H1 (cell line): ENCODE data around the gene MCCC1. TPM values are rescaled to one million over a fixed set of nuclear protein-coding genes. Genes with fewer than 3 reads are reported as not detected.

Experiments
- CTCF ChIA-PET: fragments of 300-600 bp; sonication (Branson Sonifier 250); formaldehyde crosslinking; loops from one replicate; lab custom pipeline; 2021; ENCODE audit not compliant: partially characterized antibody; lab: Charles Lee
- POLR2A ChIA-PET: fragments of 300-600 bp; sonication (Branson Sonifier 250); formaldehyde crosslinking; loops from one replicate; lab custom pipeline; 2021; ENCODE audit warnings: inconsistent platforms; ENCODE audit not compliant: partially characterized antibody; lab: Charles Lee
- DNase-seq, 2 experiments: peaks; one replicate each; pipeline versions ENCODE4 v3.0.0 to v3.0.0-alpha.2; 2010 to 2022; ENCODE audit warnings: low spot score in 2 of 2, low read depth in 1 of 2, mixed read lengths in 1 of 2
- FAIRE-seq: peaks from 2 replicates; lab custom pipeline; 2011; peaks lifted over from hg19 to GRCh38; lab: Jason Lieb, UNC
- H2AFZ ChIP-seq: 2 replicates; pipeline ENCODE4 v1.8.1; 2012; ENCODE audit warnings: low read length, inconsistent platforms
- H2AK5ac ChIP-seq: 2 replicates; pipeline ENCODE4 v1.6.1; 2013; ENCODE audit warnings: low read depth, low read length
- H2BK120ac ChIP-seq: replicated peaks from 2 replicates; pipeline ENCODE3; 2013; ENCODE audit warnings: low read depth, low read length, inconsistent platforms
- H2BK12ac ChIP-seq: 2 replicates; pipeline ENCODE4 v1.6.1; 2013; ENCODE audit warnings: low read depth, low read length
- H2BK15ac ChIP-seq: 2 replicates; pipeline ENCODE4 v1.6.1; 2013; ENCODE audit warnings: low read length
- H2BK20ac ChIP-seq: 2 replicates; pipeline ENCODE4 v1.6.1; 2013; ENCODE audit warnings: low read length
- H2BK5ac ChIP-seq: 2 replicates; pipeline ENCODE4 v1.6.1; 2013; ENCODE audit warnings: low read depth, low read length
- H3K14ac ChIP-seq: 2 replicates; pipeline ENCODE4 v1.6.1; 2013; ENCODE audit warnings: inconsistent platforms; ENCODE audit not compliant: insufficient read length
- H3K18ac ChIP-seq: 2 replicates; pipeline ENCODE4 v1.6.1; 2013; ENCODE audit warnings: low read length; ENCODE audit errors: extremely low read depth
- H3K23ac ChIP-seq: 2 replicates; pipeline ENCODE4 v1.6.1; 2013; ENCODE audit warnings: inconsistent platforms; ENCODE audit not compliant: insufficient read length
- H3K23me2 ChIP-seq: 2 replicates; pipeline ENCODE4 v1.6.1; 2013; ENCODE audit warnings: low read depth, low read length
- H3K27ac ChIP-seq: 2 replicates; pipeline ENCODE4 v1.6.1; 2011; ENCODE audit warnings: low read depth, low read length, inconsistent platforms
- H3K27me3 ChIP-seq, 4 experiments: replicated peaks in 1 of 4; 1 replicate in 1 of 4; 2 replicates in 3 of 4; pipeline versions ENCODE4 v1.6.1 to v1.8.1; 2011 to 2013; ENCODE audit warnings: low read length in 3 of 4, mild to moderate bottlenecking in 3 of 4, inconsistent platforms in 2 of 4, mixed read lengths in 2 of 4, moderate library complexity in 1 of 4; ENCODE audit not compliant: control insufficient read depth in 3 of 4, insufficient read depth in 3 of 4; ENCODE audit errors: extremely low read depth in 1 of 4
- H3K36me3 ChIP-seq, 4 experiments: 2 replicates each; pipeline versions ENCODE4 v1.6.1 to v1.8.1; 2011 to 2013; ENCODE audit warnings: mild to moderate bottlenecking in 4 of 4, low read length in 3 of 4, moderate library complexity in 2 of 4, control low read depth in 1 of 4, inconsistent platforms in 1 of 4; ENCODE audit not compliant: insufficient read depth in 4 of 4, control insufficient read depth in 2 of 4
- H3K4ac ChIP-seq: replicated peaks from 2 replicates; pipeline ENCODE3; 2013; ENCODE audit warnings: low read length, low read depth, mixed read lengths, inconsistent platforms; ENCODE audit not compliant: insufficient read length
- H3K4me1 ChIP-seq, 4 experiments: replicated peaks in 1 of 4; 1 replicate in 1 of 4; 2 replicates in 3 of 4; pipeline versions ENCODE4 v1.6.1 to v1.8.1; 2011 to 2013; ENCODE audit warnings: low read length in 3 of 4, inconsistent platforms in 2 of 4, mixed read lengths in 1 of 4; ENCODE audit not compliant: insufficient read depth in 4 of 4, control insufficient read depth in 3 of 4
- H3K4me2 ChIP-seq, 2 experiments: 2 replicates each; pipeline versions ENCODE4 v1.6.1 to v1.8.1; 2011 to 2013; ENCODE audit warnings: low read depth in 2 of 2, low read length in 2 of 2, control low read depth in 1 of 2, inconsistent platforms in 1 of 2, mild to moderate bottlenecking in 1 of 2; ENCODE audit not compliant: insufficient read depth in 1 of 2
- H3K4me3 ChIP-seq, 4 experiments: fragments of 200-600, 300-600 bp in 1 of 4; sonication (generic), shearing (Covaris generic), sonication (Bioruptor Twin) in 1 of 4; 2 replicates each; pipeline versions ENCODE4 v1.5.1 to v1.8.1; 2011 to 2016; ENCODE audit warnings: low read length in 4 of 4, low read depth in 3 of 4, control low read depth in 2 of 4, inconsistent platforms in 2 of 4, mild to moderate bottlenecking in 2 of 4, mixed read lengths in 1 of 4, moderate library complexity in 1 of 4; ENCODE audit not compliant: insufficient read depth in 2 of 4; ENCODE audit errors: extremely low read depth in 1 of 4
- H3K56ac ChIP-seq: replicated peaks from 2 replicates; pipeline ENCODE3; 2013; ENCODE audit warnings: low read depth, mild to moderate bottlenecking, mixed read lengths, low read length, inconsistent platforms; ENCODE audit not compliant: insufficient read length
- H3K79me1 ChIP-seq: 2 replicates; pipeline ENCODE4 v1.6.1; 2013; ENCODE audit warnings: low read depth, low read length, control low read depth
- H3K79me2 ChIP-seq, 2 experiments: 2 replicates each; pipeline versions ENCODE4 v1.6.1 to v1.8.1; 2012 to 2013; ENCODE audit warnings: low read length in 2 of 2, mild to moderate bottlenecking in 2 of 2, inconsistent platforms in 1 of 2; ENCODE audit not compliant: insufficient read depth in 2 of 2, control insufficient read depth in 1 of 2
- H3K9ac ChIP-seq, 4 experiments: replicated peaks in 1 of 4; 1 replicate in 1 of 4; 2 replicates in 3 of 4; pipeline versions ENCODE4 v1.6.1 to v1.8.1; 2011 to 2013; ENCODE audit warnings: low read depth in 3 of 4, low read length in 3 of 4, control low read depth in 2 of 4, mild to moderate bottlenecking in 2 of 4, moderate library complexity in 2 of 4, inconsistent platforms in 1 of 4; ENCODE audit errors: extremely low read depth in 1 of 4
- H3K9me3 ChIP-seq, 2 experiments: 2 replicates each; pipeline versions ENCODE4 v1.6.1 to v1.8.1; 2012 to 2013; ENCODE audit warnings: mild to moderate bottlenecking in 2 of 2, moderate library complexity in 2 of 2, control low read depth in 1 of 2, inconsistent platforms in 1 of 2, low read depth in 1 of 2, low read length in 1 of 2, mixed read lengths in 1 of 2; ENCODE audit not compliant: insufficient read depth in 2 of 2
- H4K20me1 ChIP-seq, 2 experiments: replicated peaks in 1 of 2; 2 replicates each; pipeline versions ENCODE3 to v1.8.1; 2011 to 2013; ENCODE audit warnings: inconsistent platforms in 2 of 2, low read length in 2 of 2, mild to moderate bottlenecking in 1 of 2; ENCODE audit not compliant: insufficient read depth in 2 of 2, control insufficient read depth in 1 of 2
- H4K5ac ChIP-seq: 2 replicates; pipeline ENCODE4 v1.6.1; 2013; ENCODE audit warnings: low read length, low read depth, mixed read lengths, inconsistent platforms; ENCODE audit not compliant: insufficient read length
- H4K8ac ChIP-seq: 2 replicates; pipeline ENCODE4 v1.8.0; 2013; ENCODE audit warnings: mild to moderate bottlenecking, moderate library complexity, low read length, inconsistent platforms; ENCODE audit not compliant: insufficient read depth; ENCODE audit errors: extremely low read depth
- H4K91ac ChIP-seq: replicated peaks from 2 replicates; pipeline ENCODE3; 2013; ENCODE audit warnings: low read length, mixed read lengths, inconsistent platforms; ENCODE audit not compliant: insufficient read length
- KDM4A ChIP-seq: IDR thresholded peaks from one replicate; pipeline ENCODE4 v1.7.1; 2012; ENCODE audit warnings: low read depth, mild to moderate bottlenecking, moderate library complexity, low read length, inconsistent platforms; ENCODE audit not compliant: severe bottlenecking
- TAF7 ChIP-seq: optimal IDR thresholded peaks from 2 replicates; pipeline ENCODE3; 2011; ENCODE audit warnings: low read depth, mild to moderate bottlenecking, inconsistent platforms, low read length, moderate library complexity, borderline replicate concordance
- YY1 ChIP-seq: IDR thresholded peaks from 2 replicates; pipeline ENCODE4 v1.6.1; 2011; ENCODE audit warnings: low read depth, mild to moderate bottlenecking, low read length
- WGBS, 2 experiments: shearing (Covaris generic) in 1 of 2; methylation state at CpG; one replicate each; pipeline versions ENCODE4 v1.1.6 to v1.1.7; 2013 to 2015; ENCODE audit warnings: low lambda C conversion rate in 2 of 2, mixed read lengths in 2 of 2, inconsistent platforms in 1 of 2, low coverage in 1 of 2, missing lambda C conversion rate in 1 of 2; ENCODE audit not compliant: insufficient replicate concordance in 2 of 2, insufficient coverage in 1 of 2, insufficient read length in 1 of 2; ENCODE audit errors: extremely low coverage in 1 of 2, missing lambda C conversion rate in 1 of 2; 5-methylcytosine and 5-hydroxymethylcytosine counted together
- polyA plus RNA-seq, 7 experiments: library from polyadenylated mRNA; depleted of rRNA in 3 of 7; stranded (reverse) in 5 of 7; unstranded in 2 of 7; fragments of >200 nt in 5 of 7; fragments of 200-250 nt in 2 of 7; gene quantifications; 1 replicate in 5 of 7; 2 replicates in 1 of 7; 4 replicates in 1 of 7; pipeline versions ENCODE4 v1.2.1 to v1.2.3, GENCODE V29; 2011 to 2013; ENCODE audit warnings: missing spikeins in 2 of 7, mixed read lengths in 2 of 7
- total RNA-seq: library from RNA; stranded (reverse); fragmentation: NEBNext Ultra II Directional; extraction: Animal tissue kit (Norgen Biotek cat#: 25700); gene quantifications from 2 replicates; pipeline ENCODE4 v1.2.1, GENCODE V29; 2021

MCCC1 gene
- total and polyA plus RNA-seq, 2 of the 8 experiments (the other 6 are each of a cell fraction or from before 2014, with no cell fraction given): 10.8 to 21.5 TPM

GRCh38 chr3:183128709-183129108 is 29.4 kb upstream of the MCCC1 start:
- Histone ChIP-seq H4K8ac (no peak overlapping the region), H4K91ac (no peak overlapping the region), H3K9ac (no peak overlapping the region), H3K14ac (no peak overlapping the region), H4K5ac (no peak overlapping the region), H3K36me3 (no peaks in the 10 kb centered on the region), H2BK20ac (no peak overlapping the region), H3K4me3 (no peak overlapping the region), H3K9me3 (peaks cover 0 to 3% of the 10 kb centered on the region in 2 experiments; a peak in 1 of 4 replicates), H3K23ac (no peak overlapping the region), H2BK15ac (no peak overlapping the region), H3K23me2 (no peaks in the 10 kb centered on the region), H3K4ac (no peak overlapping the region), H2AFZ (no peak overlapping the region), H3K79me1 (no peaks in the 10 kb centered on the region), H2BK12ac (no peak overlapping the region), H3K27ac (no peak overlapping the region), H3K18ac (no peak overlapping the region), H3K27me3 (no peaks in the 10 kb centered on the region), H2AK5ac (no peak overlapping the region), H2BK120ac (no peak overlapping the region), H3K4me1 (no peaks in the 10 kb centered on the region; a peak in 1 of 7 replicates), H2BK5ac (no peak overlapping the region), H3K4me2 (no peak overlapping the region), H3K56ac (no peak overlapping the region), H4K20me1 (no peaks in the 10 kb centered on the region), H3K79me2 (no peaks in the 10 kb centered on the region)
- ChIA-PET CTCF (interaction anchor here (1.0 to 1.9 kb wide), 5 partner anchors 12 to 351 kb away, joined by 3 to 8 read pairs (median 3); no protein-coding TSS in a partner anchor), POLR2A (no interaction called here)
- 91% methylated on average over 3 of the region's 3 CpGs; no CpG with 5 or more reads in 1 of the 2 experiments for WGBS, 2 experiments
- no peak for FAIRE-seq
- no peak for DNase-seq
- no peak for TF ChIP-seq KDM4A
- no peak for TF ChIP-seq TAF7
- no peak for TF ChIP-seq YY1
